GM19463 (cell line): ENCODE results near the gene PRAME.
"Not testable (repeated sequence)": the region's sequence is repeated elsewhere in the genome, so short reads cannot be mapped to it uniquely, and the experiment has no call there.

Experiments
- ATAC-seq: cut with Tn5 transposase; IDR thresholded peaks from one replicate; pipeline ENCODE4 v1.9.1; 2021; ENCODE audit warnings: mild to moderate bottlenecking, moderate library complexity; ENCODE audit not compliant: unreplicated experiment

The PRAME gene, protein sequence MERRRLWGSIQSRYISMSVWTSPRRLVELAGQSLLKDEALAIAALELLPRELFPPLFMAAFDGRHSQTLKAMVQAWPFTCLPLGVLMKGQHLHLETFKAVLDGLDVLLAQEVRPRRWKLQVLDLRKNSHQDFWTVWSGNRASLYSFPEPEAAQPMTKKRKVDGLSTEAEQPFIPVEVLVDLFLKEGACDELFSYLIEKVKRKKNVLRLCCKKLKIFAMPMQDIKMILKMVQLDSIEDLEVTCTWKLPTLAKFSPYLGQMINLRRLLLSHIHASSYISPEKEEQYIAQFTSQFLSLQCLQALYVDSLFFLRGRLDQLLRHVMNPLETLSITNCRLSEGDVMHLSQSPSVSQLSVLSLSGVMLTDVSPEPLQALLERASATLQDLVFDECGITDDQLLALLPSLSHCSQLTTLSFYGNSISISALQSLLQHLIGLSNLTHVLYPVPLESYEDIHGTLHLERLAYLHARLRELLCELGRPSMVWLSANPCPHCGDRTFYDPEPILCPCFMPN

DNA sequence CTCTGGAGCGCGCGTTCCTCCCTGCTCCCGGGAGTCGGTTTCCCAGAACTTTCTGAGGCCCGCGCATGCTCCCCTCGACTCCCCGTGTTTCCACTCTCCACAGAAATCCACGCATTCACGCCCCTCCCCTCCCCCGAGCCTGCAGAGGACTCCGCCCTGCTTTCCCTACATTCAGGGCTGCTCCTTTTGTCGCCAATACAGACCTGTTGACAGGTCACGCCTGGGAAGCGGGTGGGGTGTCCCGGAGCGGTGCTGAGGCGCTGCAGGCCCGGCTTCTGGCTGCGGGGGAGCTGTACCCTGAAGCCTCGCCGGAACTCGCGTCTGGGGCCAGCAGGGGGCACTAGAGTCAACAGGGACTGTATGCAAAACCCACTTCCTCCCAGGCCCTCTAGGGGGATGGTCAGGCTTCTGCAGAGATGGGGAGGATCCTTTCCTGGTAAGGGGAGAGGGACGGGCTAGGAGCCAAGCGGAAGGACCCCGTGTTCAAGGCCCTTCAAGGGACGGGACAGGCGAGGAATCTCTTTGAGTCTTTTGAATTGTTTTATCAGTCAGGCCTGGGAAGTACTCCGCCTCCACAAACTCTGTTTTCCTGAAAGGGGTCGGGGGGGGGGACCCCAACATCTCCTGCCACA lies at the start of gene PRAME:
Gene PRAME (minus strand): TSS at position 294 of the 632 bp plus-strand sequence. CDS start 2,433 bp downstream, outside the sequence.
- ATAC-seq: no peak

DNA sequence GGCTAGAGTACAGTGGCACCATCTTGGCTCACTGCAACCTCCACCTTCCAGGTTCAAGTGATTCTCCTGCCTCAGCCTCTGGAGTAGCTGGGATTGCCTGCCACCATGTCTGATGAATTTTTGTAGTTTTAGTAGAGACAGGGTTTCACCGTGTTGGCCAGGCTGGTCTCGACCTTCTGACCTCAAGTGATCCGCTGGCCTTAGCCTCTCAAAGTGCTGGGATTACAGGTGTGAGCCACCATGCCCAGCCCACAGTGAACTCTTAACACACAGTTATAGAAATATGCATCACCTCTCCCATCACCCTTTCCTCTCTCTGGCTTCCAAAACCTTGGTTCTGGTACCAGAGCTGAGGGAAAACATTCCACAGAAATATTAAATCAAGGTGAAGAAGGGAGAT lies 49.0 kb upstream of the PRAME start:
- ATAC-seq: not testable (repeated sequence)

DNA sequence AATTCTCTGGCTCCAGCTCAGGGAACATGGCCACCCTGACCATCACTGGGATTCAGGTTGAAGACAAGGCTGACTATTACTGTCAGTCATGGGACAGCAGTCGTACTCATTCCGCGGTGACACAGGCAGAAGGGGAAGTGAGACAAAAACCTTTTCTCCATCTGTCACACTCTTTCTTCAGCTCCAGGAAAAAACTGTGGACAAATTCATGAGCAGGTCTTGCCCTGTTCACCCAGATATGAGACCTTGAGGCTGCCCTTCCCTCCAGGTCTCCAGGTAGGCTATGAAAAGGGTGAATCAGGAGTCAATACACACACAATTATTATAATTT lies 46.0 kb upstream of the PRAME start:
- ATAC-seq: no peak

DNA sequence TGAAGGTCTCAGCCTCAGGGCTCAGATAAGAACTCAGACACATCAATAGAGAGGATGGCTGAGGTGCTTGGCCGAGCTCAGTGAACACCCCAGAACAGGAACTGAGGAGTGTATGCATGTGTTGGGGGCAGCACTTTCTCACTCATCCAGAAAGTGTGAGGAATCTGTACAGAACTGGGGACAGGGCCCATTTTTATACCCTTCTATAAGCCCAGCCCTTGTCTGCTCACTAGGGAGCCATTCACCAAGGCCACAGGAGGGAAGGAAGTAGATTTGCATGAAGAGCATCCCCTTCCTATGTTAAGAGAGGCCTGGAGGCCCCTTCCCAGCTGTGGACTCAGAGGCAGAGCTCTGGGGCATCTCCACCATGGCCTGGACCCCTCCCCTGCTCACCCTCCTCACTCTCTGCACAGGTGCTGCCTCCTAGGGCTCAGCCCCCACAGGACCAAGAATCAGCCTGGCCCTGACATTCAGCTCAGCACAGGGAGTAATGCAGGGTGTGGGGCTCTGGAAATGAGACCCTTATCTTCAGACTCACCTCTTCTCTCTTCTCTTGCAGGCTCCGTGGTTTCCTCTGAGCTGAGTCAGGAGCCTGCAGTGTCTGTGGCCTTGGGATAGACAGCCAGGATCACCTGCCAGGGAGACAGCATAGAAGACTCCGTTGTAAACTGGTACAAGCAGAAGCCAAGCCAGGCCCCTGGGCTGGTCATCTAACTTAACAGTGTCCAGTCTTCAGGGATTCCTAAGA lies 45.4 kb upstream of the PRAME start:
- ATAC-seq: no peak

DNA sequence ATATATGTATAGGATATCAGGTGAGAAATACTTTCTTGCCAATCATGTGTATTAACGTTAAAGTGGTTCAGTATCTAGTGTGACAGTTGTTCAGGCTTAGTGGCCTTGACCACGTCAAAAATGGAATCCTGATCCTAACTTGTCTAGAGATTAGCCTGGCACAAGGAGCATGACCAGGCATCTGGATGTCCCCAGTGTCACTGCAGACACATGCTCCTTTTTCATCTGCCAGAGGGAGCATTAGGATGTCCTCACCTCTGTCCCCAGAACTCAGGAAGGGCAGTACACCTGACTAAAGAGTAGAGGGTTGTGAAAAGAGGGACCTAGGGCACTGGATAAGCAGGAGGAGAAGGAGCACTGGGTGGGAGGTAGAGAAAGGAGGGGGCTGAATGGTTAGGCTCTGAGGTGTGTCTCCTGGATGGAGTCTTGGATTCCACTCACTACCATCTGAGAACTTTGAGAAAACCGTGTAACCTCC lies 44.4 kb upstream of the PRAME start:
- no peak for ATAC-seq

DNA sequence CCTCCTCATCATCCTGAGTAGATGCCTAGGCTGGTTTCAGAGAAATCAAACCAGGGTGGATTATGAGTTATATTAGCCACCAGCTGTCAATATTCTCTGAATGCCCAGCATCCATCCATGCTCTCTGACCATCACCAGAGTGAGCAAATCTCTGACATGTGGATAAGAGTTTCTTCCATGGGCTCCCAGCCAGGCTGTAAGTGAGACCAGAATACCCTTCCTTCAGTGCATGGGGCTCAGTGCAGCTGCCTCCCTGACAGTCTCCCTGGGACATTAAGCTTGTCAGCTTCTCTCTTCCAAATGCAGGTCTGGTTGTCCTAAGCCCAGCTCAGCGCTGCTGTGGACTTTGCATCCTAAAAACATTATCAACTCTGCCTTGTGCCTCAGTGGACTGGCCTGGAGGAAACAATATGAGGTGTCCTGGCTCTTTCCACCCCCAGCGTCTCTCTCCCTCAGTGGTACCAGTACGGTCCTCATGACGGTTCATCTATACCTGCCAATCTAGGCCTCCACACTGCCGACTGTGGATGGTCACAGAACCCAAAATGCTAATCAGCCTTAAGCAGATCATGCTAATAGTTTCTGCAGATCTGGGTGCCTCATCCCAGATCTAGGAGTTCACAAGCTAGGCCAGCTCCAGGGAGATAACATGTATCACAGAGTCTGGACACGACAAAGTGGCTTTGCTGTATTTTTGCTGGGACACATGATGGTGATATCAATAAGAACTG lies 41.6 kb upstream of the PRAME start:
- ATAC-seq: no peak

DNA sequence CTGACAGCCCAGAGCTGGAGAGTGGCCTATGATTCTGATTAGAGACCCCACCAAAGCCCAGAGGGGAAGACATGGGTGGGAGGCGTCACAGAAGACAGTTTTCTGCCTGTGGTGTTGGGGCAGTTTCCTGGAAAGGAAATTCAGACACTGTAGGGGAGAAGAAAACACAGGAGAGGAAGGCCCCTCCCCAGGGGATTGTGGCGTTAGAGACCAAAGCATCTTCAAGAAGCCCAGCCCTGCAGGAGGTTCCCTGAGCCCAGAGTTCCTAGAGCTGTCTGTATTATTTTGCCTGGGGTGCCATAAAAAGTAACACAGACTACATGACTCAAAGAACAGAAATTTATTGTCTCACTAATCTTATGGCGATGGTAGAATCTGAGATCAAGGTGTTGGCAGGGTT lies 40.2 kb upstream of the PRAME start:
- no peak for ATAC-seq

DNA sequence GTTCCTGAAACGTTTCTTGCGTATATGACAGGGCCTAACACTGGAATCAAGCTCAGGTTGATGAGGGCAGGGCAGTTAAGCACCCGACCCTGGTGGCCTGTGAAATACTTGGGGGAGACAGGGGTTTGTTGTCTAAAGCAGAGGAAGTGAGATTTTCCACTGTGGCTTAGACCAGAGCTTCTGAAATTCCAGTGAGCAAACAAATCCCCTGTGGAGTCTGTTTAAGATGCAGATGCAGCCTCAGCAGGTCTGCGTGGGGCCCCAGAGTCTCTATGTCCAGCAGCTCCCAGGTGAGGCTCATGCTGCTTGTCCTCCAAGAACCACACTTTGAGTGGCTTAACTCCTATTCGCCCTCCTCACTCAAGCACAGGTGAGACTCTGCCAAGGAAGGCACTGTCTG lies 39.1 kb upstream of the PRAME start:
- ATAC-seq: no peak

DNA sequence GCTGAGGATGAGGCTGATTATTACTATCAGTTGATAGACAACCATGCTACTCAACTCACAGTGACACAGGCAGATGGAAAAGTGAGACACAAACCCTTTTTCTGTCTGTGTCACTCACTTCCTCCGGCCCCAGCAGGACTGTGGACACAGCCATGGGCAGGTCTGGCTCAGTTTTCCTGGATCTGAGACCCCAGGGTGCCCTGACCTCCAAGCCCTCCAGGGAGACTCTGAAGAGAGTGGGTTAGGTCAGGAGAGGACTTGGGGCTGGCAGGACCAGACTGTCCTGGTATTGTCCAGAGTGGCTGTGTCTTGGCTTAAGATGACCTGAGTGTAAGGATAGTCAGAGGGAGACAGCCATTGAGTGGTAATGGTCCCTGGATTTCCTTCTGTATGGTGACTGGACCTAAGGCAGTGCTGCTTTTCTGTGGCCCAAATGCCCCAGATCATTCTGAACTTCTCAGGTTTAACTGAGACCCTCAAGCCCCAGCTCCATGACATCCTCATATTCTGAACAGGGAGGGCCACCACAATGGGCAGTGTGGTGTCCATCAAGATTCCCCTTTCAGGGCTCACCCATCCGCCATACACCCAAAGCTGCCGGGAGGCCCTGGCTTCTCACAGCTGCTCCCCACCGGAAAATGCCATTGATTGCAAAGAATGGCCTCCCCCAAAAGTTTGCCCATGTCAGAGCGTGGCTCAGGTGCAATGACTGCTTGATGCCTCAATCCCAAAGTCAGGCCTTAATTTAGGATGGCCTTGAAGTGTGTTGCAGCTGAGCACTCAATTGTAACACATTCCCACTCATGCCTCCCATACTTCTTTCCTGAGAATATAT lies 36.2 kb upstream of the PRAME start:
- no peak for ATAC-seq

DNA sequence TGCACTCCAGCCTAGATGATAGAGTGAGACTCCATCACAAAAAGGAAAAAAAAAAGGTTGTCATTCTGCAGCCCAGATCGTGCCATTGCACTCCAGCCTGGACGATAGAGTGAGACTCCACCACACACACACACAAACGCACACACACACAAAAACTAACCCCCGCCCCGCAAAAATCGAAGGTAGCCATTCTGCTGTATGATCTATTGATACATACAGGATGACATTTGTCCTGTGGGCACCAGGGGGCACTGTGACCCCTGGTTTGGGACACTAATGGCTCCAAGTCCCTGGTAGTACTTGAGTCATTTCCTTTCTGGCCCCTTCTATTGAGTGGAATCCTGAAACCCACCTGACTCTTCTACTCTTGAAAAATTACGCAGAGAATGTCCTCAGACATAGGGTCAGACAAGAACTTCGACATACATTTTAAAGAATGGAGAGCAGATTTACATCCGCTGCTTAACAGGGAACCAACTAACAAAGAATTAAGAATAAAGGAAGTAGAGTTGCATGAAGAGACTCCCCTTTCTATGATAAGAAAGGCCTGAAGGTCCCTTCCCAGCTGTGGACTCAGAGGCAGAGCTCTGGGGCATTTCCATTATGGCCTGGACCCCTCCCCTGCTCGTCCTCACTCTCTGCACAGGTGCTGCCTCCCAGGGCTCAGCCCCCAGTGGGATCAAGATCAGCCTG lies 35.0 kb upstream of the PRAME start:
- no peak for ATAC-seq

DNA sequence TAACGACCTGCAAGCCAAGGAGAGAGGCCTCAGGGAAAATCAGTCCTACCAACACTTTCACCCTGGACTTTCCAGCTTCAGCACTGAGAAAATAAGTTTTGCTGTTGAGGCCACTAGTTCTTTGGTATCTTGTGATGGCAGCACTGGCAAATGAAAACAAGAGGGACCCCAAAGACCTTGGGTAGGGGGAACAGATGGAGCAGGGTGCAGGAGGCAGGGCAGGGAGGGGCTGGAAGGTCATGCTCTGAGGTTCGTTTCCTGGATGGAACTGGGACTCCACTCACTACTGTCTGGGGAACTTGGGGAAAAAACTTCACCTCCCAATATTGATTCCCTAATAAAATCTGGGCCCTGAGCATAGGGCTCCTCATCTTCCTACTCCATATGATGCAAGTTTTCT lies 34.2 kb upstream of the PRAME start:
- ATAC-seq: no peak

DNA sequence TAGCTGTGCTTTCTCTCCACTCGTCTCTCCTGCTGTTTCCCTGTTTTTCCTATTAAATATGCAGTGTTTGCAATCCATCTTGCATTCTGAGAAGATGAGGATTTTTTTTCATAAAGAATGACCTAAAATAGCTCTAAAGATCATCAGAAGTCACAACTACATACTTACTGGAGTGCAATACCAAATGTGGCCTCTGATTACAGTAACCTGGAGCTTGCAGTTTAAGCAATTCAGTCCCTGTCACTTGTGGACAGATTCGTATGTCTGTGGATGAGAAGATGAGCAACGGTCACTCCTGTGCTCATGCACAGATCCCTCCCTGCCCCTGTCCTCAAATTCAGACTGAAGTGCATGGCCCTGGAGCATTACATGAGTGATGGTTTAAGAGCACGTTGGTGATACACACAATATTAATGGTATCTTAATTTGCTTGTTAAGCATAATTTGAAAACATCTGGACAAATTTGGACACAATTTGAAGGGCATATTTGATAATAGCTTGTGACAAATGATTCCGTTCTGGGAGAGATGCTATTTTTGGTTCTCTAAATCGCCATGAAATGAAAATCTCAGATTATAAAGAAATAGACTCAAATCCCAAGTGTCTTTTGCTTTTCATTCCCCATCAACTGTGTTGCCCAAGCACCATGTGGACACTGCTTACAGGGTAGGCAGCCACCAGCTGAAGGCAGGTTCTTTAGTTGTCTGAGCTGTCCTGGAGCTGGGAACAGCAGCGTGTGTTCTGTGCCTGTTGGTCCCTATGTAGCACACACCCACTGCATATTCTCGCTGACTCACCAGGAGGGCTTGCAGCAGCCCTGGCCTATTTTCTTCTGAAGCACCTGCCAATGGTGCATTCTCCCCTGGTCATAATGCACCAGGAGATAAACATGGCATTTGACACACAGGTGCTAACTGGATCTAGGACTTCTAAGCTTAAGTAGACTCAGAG lies 32.6 kb upstream of the PRAME start:
- ATAC-seq: no peak

DNA sequence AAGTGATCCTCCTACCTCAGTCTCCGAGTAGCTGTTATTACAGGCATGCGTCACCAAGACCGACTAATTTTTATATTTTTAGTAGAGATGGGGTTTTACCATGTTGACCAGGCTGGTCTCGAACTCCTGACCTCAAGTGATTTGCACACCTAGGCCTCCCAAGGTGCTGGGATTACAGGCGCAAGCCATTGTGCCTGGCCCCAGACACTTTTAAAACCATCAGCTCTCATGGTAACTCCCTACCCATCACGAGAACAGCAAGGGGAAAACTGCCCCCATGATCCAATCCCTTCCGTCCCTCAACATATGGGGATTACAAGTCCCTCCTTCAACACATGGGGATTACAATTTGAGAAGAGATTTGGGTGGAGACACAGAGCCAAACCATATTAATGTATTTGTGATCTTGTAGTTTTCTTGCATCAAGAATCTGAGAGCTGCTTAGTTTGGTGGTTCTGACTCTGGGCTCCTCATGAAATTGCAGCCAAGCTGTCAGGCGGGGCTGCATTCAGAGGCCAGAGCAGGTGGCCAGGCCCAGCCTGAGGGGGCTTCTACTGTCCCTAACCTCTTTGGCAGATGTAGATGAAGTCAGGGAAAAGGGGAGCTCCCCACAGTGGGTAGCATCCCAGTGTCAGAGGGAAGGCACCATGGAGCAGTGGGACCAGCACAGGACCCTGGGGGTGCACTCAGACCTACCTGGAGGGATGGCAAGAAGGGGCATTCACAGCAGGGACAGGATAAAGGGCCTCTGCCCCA lies 31.2 kb upstream of the PRAME start:
- no peak for ATAC-seq

DNA sequence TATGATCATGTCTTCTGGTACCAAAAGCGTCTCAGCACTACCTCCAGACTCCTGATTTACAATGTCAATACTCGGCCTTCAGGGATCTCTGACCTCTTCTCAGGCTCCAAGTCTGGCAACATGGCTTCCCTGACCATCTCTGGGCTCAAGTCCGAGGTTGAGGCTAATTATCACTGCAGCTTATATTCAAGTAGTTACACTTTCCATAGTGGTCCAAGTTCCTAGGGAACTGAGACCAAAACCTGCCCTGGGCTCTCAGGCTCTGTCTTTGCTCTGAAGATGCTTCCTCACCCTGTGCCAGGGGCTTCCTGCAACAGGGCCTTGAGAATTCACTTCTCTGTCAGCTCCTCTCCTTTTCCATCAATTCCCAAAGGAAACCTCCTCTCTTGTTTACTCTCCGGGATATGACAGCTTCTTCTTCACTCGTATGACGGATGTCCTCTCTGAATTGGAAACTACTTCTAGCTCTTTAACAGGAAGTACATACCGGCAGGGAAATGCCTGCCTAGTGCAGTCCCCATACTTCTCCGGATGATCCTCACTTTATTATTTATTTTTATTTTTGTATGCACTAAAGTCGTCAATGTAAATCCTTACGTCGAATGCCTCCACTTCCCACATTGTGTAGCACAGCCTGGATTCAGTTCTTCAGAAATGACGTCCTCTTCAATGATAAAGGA lies 29.6 kb upstream of the PRAME start:
- no peak for ATAC-seq

DNA sequence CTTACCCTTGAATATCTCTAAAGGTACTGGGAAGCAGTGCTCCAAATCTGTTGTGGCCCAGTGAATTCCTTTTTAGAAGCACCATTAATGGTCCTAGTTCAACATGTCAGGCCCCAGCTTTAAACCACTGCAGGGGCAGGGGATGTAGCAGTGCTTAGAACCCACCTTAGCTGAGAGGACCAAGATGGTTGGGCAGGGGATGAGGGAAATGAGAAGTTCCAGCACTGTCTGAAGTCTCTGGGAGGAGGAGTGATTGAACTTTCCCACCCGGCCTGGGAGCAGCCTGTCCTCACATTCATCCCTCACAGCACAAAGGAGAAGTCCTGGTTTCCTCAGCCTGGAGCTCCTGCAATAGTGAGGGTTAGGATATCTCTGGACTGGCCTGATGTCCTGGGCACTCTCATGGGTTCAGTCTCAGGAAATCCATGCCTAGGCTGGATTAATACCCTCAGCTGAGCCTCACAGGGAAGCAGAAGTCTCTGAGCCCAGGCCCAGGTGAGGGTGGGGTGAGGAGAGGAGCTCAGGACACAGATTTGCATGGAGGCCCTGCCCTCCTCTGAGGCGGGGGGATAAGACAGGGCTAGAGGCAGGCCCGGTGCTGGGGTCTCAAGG lies 28.6 kb upstream of the PRAME start:
- ATAC-seq: no peak

DNA sequence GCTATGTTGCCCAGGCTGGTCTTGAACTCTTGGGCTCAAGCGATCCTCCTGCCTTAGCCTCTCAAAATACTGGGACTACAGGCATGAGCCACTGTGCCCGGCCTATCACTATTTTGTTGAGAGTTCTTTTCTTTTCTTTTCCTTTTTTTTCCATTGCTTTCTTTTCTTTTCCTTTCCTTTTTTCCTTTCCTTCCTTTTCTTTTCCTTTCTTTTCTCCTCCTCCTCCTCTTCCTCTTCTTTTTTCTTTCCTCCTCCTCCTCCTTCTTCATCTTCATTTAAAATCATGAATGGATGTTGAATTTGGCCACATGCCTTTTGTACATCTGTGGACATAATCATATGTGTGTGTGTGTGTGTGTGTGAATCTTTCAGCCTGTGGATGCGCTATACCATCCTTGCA lies 25.7 kb upstream of the PRAME start:
- ATAC-seq: no peak

DNA sequence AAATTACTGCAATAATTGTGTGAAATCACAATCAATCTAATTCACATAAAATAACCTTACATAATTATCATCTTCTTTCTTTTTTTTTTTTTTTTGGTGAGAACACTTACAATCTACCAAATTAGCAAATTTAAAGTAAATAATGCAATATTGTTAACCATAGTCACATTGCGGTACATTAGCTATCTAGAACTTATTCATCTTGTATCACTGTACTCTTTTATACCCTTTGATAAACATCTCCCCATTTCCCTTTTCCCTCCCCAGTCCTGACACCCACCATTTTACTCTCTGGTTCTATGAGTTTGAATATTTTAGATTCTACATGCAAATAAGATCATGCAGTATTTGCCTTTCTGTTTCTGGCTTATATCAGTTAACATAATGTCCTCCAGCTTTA lies 24.0 kb upstream of the PRAME start:
- ATAC-seq: no peak
